Epithelial cell of esophagus (primary cell): ENCODE measurements around the gene RRAGD.

Experiments
- DNase-seq: peaks from one replicate; pipeline ENCODE4 v3.0.0; 2010; ENCODE audit warnings: low read depth
- H3K4me3 ChIP-seq: 2 replicates; pipeline ENCODE4 v1.5.1; 2011; ENCODE audit warnings: mild to moderate bottlenecking, low read length, control low read depth
- CTCF ChIP-seq: IDR thresholded peaks from 2 replicates; pipeline ENCODE4 v1.5.1; 2011; ENCODE audit warnings: low read depth, mild to moderate bottlenecking, low read length, control low read depth, inconsistent platforms; ENCODE audit not compliant: insufficient read depth; ENCODE audit errors: missing control alignments

The RRAGD gene

GRCh38 chr6:89392823-89393222 is 19.2 kb downstream of the RRAGD start:
- no peak overlapping the region for H3K4me3 ChIP-seq
- TF ChIP-seq CTCF: no peak
- no peak for DNase-seq

- DNase-seq: no peak
- no peak for TF ChIP-seq CTCF
- H3K4me3 ChIP-seq: no peak overlapping the region
Measured at GRCh38 chr6:89388846-89389245, 23.2 kb downstream of the RRAGD start.

- no peak for TF ChIP-seq CTCF
- DNase-seq: no peak
- no peak overlapping the region for H3K4me3 ChIP-seq
Measured at GRCh38 chr6:89387516-89388201, 24.4 kb downstream of the RRAGD start.

- TF ChIP-seq CTCF: no peak
- DNase-seq: no peak
Measured at GRCh38 chr6:89386917-89387491, 25.1 kb downstream of the RRAGD start.

DNA sequence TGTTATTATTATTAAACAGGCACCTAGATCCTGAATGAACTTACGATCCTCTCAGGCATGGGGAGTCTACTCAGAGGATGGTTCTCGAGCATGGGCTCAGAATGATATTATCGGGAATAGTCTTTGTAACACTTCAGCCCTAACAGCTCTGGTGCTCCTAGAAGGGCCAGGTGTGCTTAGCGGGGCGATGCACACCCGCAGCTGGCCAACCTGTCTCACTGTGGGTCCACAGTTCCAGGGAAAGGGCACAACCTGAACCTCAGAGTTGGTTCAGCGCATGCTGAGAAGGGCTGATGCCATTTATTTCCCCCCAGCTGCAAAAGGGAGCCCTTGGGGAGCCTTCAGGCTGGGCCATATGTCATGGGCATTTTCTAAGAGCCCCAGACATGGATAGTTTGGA is 26.2 kb downstream of the RRAGD start:
- DNase-seq: no peak
- H3K4me3 ChIP-seq: no peak overlapping the region
- no peak for TF ChIP-seq CTCF

More at GRCh38 chr6:89386917-89387491, 25.1 kb downstream of the RRAGD start:
- no peak overlapping the region for H3K4me3 ChIP-seq

DNA sequence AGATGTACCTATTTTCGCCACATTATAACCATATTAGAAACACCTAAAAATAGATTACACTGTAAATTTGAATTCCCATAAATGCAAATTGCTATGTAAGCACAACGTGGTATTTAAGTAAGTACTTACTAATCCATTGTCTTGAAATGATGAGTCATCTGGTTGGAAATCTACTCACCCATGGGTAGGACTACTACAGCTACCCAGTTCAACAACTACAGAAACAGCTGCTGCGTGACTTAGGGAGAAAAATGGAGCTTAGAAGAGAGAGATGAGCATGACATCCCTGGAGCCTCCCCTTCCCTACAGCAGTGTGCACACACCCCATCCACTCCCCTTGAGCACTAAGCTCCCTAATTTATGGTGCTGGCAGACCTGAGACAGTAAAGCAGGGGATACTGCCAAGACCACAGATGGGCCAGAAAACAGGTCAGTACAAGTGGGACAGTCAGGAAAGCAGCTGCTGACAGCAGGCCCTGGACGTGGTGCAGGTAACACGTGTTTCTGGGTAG is 26.9 kb downstream of the RRAGD start:
- no peak overlapping the region for H3K4me3 ChIP-seq
- peak; percentile 91 for DNase-seq
- TF ChIP-seq CTCF: no peak
